Ovary (tissue), 9 donors: ENCODE measurements around the gene MTCH1. TPM values are rescaled to one million over a fixed set of nuclear protein-coding genes. Genes with fewer than 3 reads are reported as not detected.

Experiments
- DNase-seq, 5 donors: peaks; one replicate each; pipeline ENCODE4 v3.0.0-alpha.2; 2019 to 2020
- H3K27ac ChIP-seq, 2 donors: fragments of 200-600 bp; one replicate each; pipeline versions ENCODE4 v1.5.1 to v1.8.0; 2019 to 2022
- H3K27me3 ChIP-seq: fragments of 200-600 bp; one replicate; pipeline ENCODE4 v1.8.0; 2022
- H3K36me3 ChIP-seq: fragments of 200-600 bp; sonication (generic); one replicate; pipeline ENCODE4 v1.5.1; 2019
- H3K4me1 ChIP-seq: one replicate; pipeline ENCODE4 v1.8.1; 2013; ENCODE audit warnings: mild to moderate bottlenecking, moderate library complexity; ENCODE audit not compliant: insufficient read depth
- H3K4me3 ChIP-seq: fragments of 200-600 bp; sonication (generic); one replicate; pipeline ENCODE4 v1.5.1; 2017
- H3K9me3 ChIP-seq, 2 donors: fragments of 200-600 bp in 1 of 2; sonication (generic) in 1 of 2; one replicate each; pipeline versions ENCODE4 v1.5.1 to v1.8.1; 2013 to 2019; ENCODE audit warnings: mild to moderate bottlenecking in 1 of 2, moderate library complexity in 1 of 2
- EP300 ChIP-seq: sonication (generic); formaldehyde crosslinking; IDR thresholded peaks from one replicate; pipeline ENCODE4 v1.6.1; 2017; ENCODE audit warnings: antibody characterized with exemption
- POLR2A ChIP-seq: fragments of 450-650 bp; IDR thresholded peaks from one replicate; pipeline ENCODE4 v1.6.1; 2017; ENCODE audit warnings: antibody characterized with exemption, mild to moderate bottlenecking, moderate library complexity
- WGBS, 3 donors: extraction: QIAGEN DNeasy Blood & Tissue Kit in 1 of 3; methylation state at CpG; one replicate each; pipeline versions ENCODE4 v1.1.5 to v1.1.7; 2013 to 2017; 5-methylcytosine and 5-hydroxymethylcytosine counted together
- intact Hi-C, 4 donors: fragments of 100-400 bp; cut with DNase I; formaldehyde crosslinking; loops; one replicate each; pipeline versions ENCODE4 v1.11.0 to v1.15.1; 2022 to 2023
- polyA plus RNA-seq, 2 donors: library from polyadenylated mRNA; stranded (reverse); fragments of 200-250 nt in 1 of 2; fragments of 350-450 nt in 1 of 2; fragmentation: Illumina TruSeq in 1 of 2; extraction: RNeasy Lipid Tissue Mini Kit (QIAGEN cat#74804) in 1 of 2; gene quantifications; one replicate each; pipeline ENCODE4 v1.2.3, GENCODE V29; 2013 to 2014
- total RNA-seq, 7 donors: library from RNA; depleted of rRNA in 2 of 7; stranded (reverse); fragments of >200 nt in 2 of 7; fragmentation: NEBNext Ultra II Directional in 3 of 7; extraction: Animal tissue kit (Norgen Biotek cat#: 25700) in 3 of 7; gene quantifications; one replicate each; pipeline versions ENCODE4 v1.1.0 to v1.2.4, GENCODE V29; 2016 to 2023
- TF ChIP-seq, protein P1 (sequence below), 3 donors: fragments of 450-650 bp in 2 of 3; fragments of 200-600 bp in 1 of 3; IDR thresholded peaks; one replicate each; pipeline versions ENCODE4 v1.5.1 to v1.8.0; 2016 to 2022; ENCODE audit warnings: antibody characterized with exemption in 3 of 3, mild to moderate bottlenecking in 1 of 3
- donor health status: DM: no; HTN: no; CAD: no; lungs with moderate emphysema.
- donor health status: DM: no; HTN: no; CAD: no.
- donor health status: Bipolar disorder and iron deficiency.
- donor health status: DM: yes; HTN: yes; CAD: no.
- donor health status: DM: no; HTN: no; CAD: no.
- donor health status: DM: yes; HTN: yes; CAD: no.

MTCH1 gene
- total and polyA plus RNA-seq, 9 donors, result 114 to 223 (median 180) TPM

DNA sequence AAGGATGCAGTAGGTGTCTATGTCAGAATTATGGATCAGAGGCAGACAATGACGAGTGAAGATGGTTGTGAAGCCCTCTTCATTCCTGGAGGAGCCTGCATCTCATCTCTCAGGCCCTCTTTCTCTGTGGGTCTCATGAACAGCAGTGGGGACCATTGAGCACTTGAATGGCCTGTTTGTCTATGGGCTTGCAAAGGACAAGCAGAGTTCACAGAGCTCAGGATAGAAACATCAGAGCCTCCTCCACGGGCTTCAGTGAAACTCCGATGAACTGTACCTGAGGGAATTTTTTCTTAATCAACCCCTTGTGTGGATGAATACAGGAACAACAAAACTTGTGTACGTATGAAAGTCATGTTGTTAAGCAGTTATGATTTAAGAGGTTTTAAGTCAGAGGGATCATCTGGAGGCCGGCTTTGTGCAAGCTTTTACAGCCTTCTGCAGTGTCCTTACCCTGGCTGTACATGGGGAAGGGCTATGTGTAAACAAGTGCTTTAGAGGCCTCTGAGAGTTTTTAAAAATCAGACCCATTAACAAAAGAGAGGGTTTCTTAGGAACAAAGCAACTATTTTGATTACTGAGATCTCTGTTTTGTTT is 61.1 kb downstream of the MTCH1 start:
- Histone ChIP-seq H3K36me3 (no peaks in the 10 kb centered on the region), H3K9me3 (no peaks in the 10 kb centered on the region), H3K27ac (peak overlapping the region in 1 of 2 donors; percentile 16), H3K4me3 (no peak overlapping the region), H3K27me3 (no peaks in the 10 kb centered on the region), H3K4me1 (peaks cover 16% of the 10 kb centered on the region)
- no peak for DNase-seq
- WGBS, 3 donors, result 28 to 52% (median 36%) methylated on average over 5 of the region's 5 CpGs
- intact Hi-C loops, result no loop called here
- TF ChIP-seq EP300, result no peak
- TF ChIP-seq POLR2A, result no peak

DNA sequence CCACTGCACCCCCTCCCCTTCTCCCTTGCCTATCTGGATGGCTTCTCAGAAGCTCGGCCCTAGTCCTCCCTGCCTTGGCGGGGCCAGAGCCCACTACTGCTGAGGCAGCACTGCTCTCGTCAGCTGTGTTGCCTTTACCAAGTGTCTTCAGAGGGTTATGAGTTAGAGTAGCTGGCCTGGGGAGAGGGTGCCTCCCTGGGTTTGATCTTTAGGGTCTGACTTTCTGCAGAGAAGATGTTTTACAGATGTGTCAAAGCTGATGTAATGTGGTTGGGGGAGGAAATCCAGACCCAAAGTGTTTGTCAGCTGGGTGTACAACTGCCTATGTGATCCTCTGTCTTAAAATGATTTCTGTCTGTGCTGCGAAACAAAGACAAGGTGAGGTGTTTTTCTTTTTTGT is 61.9 kb downstream of the MTCH1 start:
- no peaks in the 10 kb centered on the region for H3K9me3 ChIP-seq
- no peak overlapping the region for H3K4me3 ChIP-seq
- DNase-seq, result no peak
- no peak overlapping the region for H3K27ac ChIP-seq
- no peaks in the 10 kb centered on the region for H3K36me3 ChIP-seq
- intact Hi-C loops, result no loop called here
- H3K27me3 ChIP-seq, result no peaks in the 10 kb centered on the region
- H3K4me1 ChIP-seq, result peaks cover 14% of the 10 kb centered on the region
- 80 to 86% (median 82%) methylated on average over 4 of the region's 4 CpGs for WGBS, 3 donors
- TF ChIP-seq POLR2A (no peak), EP300 (no peak)
- TF ChIP-seq, protein P1, sequence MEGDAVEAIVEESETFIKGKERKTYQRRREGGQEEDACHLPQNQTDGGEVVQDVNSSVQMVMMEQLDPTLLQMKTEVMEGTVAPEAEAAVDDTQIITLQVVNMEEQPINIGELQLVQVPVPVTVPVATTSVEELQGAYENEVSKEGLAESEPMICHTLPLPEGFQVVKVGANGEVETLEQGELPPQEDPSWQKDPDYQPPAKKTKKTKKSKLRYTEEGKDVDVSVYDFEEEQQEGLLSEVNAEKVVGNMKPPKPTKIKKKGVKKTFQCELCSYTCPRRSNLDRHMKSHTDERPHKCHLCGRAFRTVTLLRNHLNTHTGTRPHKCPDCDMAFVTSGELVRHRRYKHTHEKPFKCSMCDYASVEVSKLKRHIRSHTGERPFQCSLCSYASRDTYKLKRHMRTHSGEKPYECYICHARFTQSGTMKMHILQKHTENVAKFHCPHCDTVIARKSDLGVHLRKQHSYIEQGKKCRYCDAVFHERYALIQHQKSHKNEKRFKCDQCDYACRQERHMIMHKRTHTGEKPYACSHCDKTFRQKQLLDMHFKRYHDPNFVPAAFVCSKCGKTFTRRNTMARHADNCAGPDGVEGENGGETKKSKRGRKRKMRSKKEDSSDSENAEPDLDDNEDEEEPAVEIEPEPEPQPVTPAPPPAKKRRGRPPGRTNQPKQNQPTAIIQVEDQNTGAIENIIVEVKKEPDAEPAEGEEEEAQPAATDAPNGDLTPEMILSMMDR (IDR thresholded peaks at IDR 0.05), result no peak

DNA sequence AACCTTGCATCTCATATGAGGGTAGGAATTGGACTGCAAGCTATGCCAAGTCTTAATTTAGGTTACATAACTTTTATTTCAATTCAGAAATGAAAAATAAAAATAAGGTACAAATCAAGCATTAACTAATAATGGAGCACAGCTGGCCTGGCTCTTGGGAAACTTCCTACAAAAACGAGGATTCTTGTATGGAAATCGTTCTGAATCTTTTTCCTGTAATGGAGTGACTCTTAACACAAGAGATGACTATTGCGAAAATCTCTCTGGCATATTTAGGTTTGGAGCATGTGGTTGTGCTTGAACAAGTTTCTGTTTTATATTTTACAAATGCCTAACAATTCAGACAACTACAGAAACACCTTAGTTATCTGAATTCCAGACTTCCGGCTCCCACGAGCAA is 65.5 kb downstream of the MTCH1 start:
- Histone ChIP-seq H3K4me3 (no peak overlapping the region), H3K27me3 (no peaks in the 10 kb centered on the region), H3K4me1 (peaks cover 13% of the 10 kb centered on the region), H3K36me3 (no peaks in the 10 kb centered on the region), H3K27ac (no peak overlapping the region), H3K9me3 (no peaks in the 10 kb centered on the region)
- DNase-seq, result no peak
- 43 to 48% (median 48%) methylated on average over 5 of the region's 5 CpGs for WGBS, 3 donors
- intact Hi-C loops, result no loop called here
- TF ChIP-seq POLR2A, result no peak
- TF ChIP-seq, protein P1 (IDR thresholded peaks at IDR 0.05), result no peak
- TF ChIP-seq EP300, result no peak

DNA sequence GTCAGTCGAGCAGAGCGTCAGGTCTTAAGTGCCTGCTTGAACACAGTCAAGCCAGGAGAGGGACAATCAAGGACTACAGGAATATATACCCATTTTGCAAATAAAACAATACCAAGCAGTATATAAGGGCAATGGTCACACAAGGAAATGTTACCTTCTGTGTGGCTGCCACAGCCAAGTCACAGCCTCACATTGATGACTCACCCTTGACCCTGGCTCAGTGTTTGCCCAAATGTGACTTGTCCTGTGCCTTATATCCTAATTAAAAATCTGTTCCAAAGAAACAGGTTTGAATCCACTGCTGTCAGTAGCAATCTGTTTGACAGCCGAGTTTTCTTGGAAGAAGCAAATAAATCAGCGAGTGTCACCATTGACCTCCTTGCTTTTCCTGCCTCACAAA is 65.9 kb downstream of the MTCH1 start:
- 87 to 90% (median 89%) methylated on average over 4 of the region's 4 CpGs for WGBS, 3 donors
- DNase-seq, result peak in 1 of 5 donors; percentile 6
- H3K4me1 ChIP-seq, result peaks cover 13% of the 10 kb centered on the region
- H3K4me3 ChIP-seq, result no peak overlapping the region
- H3K9me3 ChIP-seq, result no peaks in the 10 kb centered on the region
- intact Hi-C loops, result no loop called here
- no peaks in the 10 kb centered on the region for H3K27me3 ChIP-seq
- TF ChIP-seq, protein P1 (IDR thresholded peaks at IDR 0.05), result no peak
- TF ChIP-seq EP300, result no peak
- TF ChIP-seq POLR2A, result no peak
- H3K27ac ChIP-seq, result no peak overlapping the region
- no peaks in the 10 kb centered on the region for H3K36me3 ChIP-seq

Other genes starting within 250 kb of the MTCH1 start
- gene CPNE5, start 146.8 kb downstream of the MTCH1 start, total RNA-seq, result 10 to 100 TPM in 2 of 7 donors, 1 to 10 TPM in 5; 1.4 to 22.1 (median 7.8) TPM
- gene CPNE5, start 146.8 kb downstream of the MTCH1 start, polyA plus RNA-seq, result 1 to 10 TPM; 1.8 to 5.3 TPM
- gene PPIL1, start 111.4 kb downstream of the MTCH1 start, total RNA-seq, result 10 to 100 TPM; 11.6 to 31.0 (median 21.2) TPM
- gene PPIL1, start 111.4 kb downstream of the MTCH1 start, polyA plus RNA-seq, result 10 to 100 TPM; 10.7 to 38.4 TPM
- 10 to 100 TPM; 23.1 to 73.8 (median 62.2) TPM for gene C6orf89, start 100.2 kb downstream of the MTCH1 start, total RNA-seq
- 100 to 1,000 TPM in 1 of 2 donors, 10 to 100 TPM in 1; 32.9 to 102 TPM for gene C6orf89, start 100.2 kb downstream of the MTCH1 start, polyA plus RNA-seq
- 1 to 10 TPM in 4 of 7 donors, under 1 TPM in 2, not detected in 1; 0.12 to 3.4 (median 2.1) TPM for gene PI16, start 31.5 kb downstream of the MTCH1 start, total RNA-seq
- 10 to 100 TPM in 1 of 2 donors, 1 to 10 TPM in 1; 7.7 to 43.1 TPM for gene PI16, start 31.5 kb downstream of the MTCH1 start, polyA plus RNA-seq
- 10 to 100 TPM in 3 of 7 donors, 1 to 10 TPM in 4; 3.4 to 13.6 (median 5.2) TPM for gene FGD2, start 19.5 kb upstream of the MTCH1 start, total RNA-seq
- 1 to 10 TPM; 2.3 to 4.0 TPM for gene FGD2, start 19.5 kb upstream of the MTCH1 start, polyA plus RNA-seq
- 100 to 1,000 TPM in 1 of 7 donors, 10 to 100 TPM in 6; 41.4 to 135 (median 64.9) TPM for gene PIM1, start 184.0 kb upstream of the MTCH1 start, total RNA-seq
- 10 to 100 TPM; 34.2 to 70.0 TPM for gene PIM1, start 184.0 kb upstream of the MTCH1 start, polyA plus RNA-seq